GM12891 (cell line): ENCODE data around the gene TASP1.

Experiments used
- PAX5 ChIP-seq: IDR thresholded peaks from 2 replicates; pipeline ENCODE4 v1.6.1; 2011; ENCODE audit warnings: low read length, moderate library complexity, mild to moderate bottlenecking; ENCODE audit not compliant: insufficient read depth, severe bottlenecking
- POLR2A ChIP-seq: IDR thresholded peaks from 2 replicates; pipeline ENCODE4 v1.6.1; 2011; ENCODE audit warnings: low read depth, low read length, control low read depth
- POLR2AphosphoS5 ChIP-seq: IDR thresholded peaks from 2 replicates; pipeline ENCODE4 v1.6.1; 2011; ENCODE audit warnings: low read depth, low read length, control low read depth
- TAF1 ChIP-seq: IDR thresholded peaks from 2 replicates; pipeline ENCODE4 v1.6.1; 2011; ENCODE audit warnings: low read depth, low read length, control low read depth

DNA sequence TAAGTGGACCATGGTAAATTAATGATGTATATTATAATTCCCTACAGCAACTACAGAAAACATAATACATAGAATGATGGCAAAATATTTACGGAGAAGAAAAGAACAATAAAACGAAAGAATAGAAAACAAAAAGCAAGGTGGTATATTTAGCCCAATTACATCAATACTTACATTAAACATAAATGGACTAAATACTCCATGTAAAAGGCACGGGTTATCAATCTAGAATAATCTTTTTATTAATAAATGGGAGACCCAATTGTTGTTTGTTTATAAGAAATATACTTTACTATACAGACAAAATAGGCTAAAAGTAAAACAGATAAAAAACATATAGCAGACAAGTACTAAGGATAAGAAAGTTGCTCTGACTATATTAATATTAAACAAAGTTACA lies 137.2 kb downstream of the TASP1 start:
- no peak for TF ChIP-seq POLR2A
- no peak for TF ChIP-seq POLR2AphosphoS5
- TF ChIP-seq PAX5, result no peak
- no peak for TF ChIP-seq TAF1
